Dendritic cell treated with granulocyte-macrophage colony-stimulating factor and Interleukin-4, amounts not matched to agents 40 ng/mL and 50 ng/mL, for 4 days (primary cell): Measurements from ENCODE around the gene TBCK.
"Not testable (repeated sequence)": the region's sequence is repeated elsewhere in the genome, so short reads cannot be mapped to it uniquely, and the experiment has no call there.

Source experiments
- H3K27ac Mint-ChIP-seq: one replicate; pipeline ENCODE4 v1.8.0; 2022; ENCODE audit warnings: mild to moderate bottlenecking, mixed read lengths
- H3K27me3 Mint-ChIP-seq: one replicate; pipeline ENCODE4 v1.8.0; 2022; ENCODE audit warnings: mild to moderate bottlenecking, mixed read lengths
- H3K36me3 Mint-ChIP-seq: one replicate; pipeline ENCODE4 v1.8.0; 2022; ENCODE audit warnings: low read depth, mixed read lengths
- H3K4me1 Mint-ChIP-seq: one replicate; pipeline ENCODE4 v1.8.0; 2022; ENCODE audit warnings: low read depth, mixed read lengths
- H3K4me3 Mint-ChIP-seq: one replicate; pipeline ENCODE4 v1.8.0; 2022; ENCODE audit warnings: mild to moderate bottlenecking, moderate library complexity, mixed read lengths
- H3K9me3 Mint-ChIP-seq: one replicate; pipeline ENCODE4 v1.8.0; 2022; ENCODE audit warnings: mixed read lengths
- intact Hi-C: fragments of 100-400 bp; cut with micrococcal nuclease; formaldehyde crosslinking; loops from one replicate; pipeline ENCODE4 v1.15.0; 2022

The TBCK gene

GRCh38 chr4:106337916-106338315, 21.9 kb upstream of the TBCK start:
- peaks cover 13% of the 10 kb centered on the region for H3K9me3 Mint-ChIP-seq
- H3K27ac Mint-ChIP-seq = no peak overlapping the region
- H3K36me3 Mint-ChIP-seq = peaks cover 88% of the 10 kb centered on the region
- no peaks in the 10 kb centered on the region for H3K27me3 Mint-ChIP-seq
- peaks cover 13% of the 10 kb centered on the region for H3K4me1 Mint-ChIP-seq
- intact Hi-C loops = no loop called here
- no peak overlapping the region for H3K4me3 Mint-ChIP-seq

GRCh38 chr4:106336618-106337017, 20.6 kb upstream of the TBCK start:
- H3K27me3 Mint-ChIP-seq = no peaks in the 10 kb centered on the region
- H3K4me3 Mint-ChIP-seq = no peak overlapping the region
- H3K9me3 Mint-ChIP-seq = peaks cover 13% of the 10 kb centered on the region
- intact Hi-C loops = no loop called here
- H3K36me3 Mint-ChIP-seq = peaks cover 91% of the 10 kb centered on the region
- H3K27ac Mint-ChIP-seq = no peak overlapping the region
- peaks cover 8% of the 10 kb centered on the region for H3K4me1 Mint-ChIP-seq

GRCh38 chr4:106334741-106335470, 18.9 kb upstream of the TBCK start:
- intact Hi-C loops = no loop called here
- no peaks in the 10 kb centered on the region for H3K27me3 Mint-ChIP-seq

GRCh38 chr4:106333186-106333585, 17.2 kb upstream of the TBCK start:
- intact Hi-C loops = no loop called here
- Mint-ChIP-seq H3K27me3 (no peaks in the 10 kb centered on the region), H3K4me3 (no peak overlapping the region), H3K36me3 (peaks cover 80% of the 10 kb centered on the region), H3K4me1 (no peaks in the 10 kb centered on the region), H3K9me3 (peaks cover 13% of the 10 kb centered on the region), H3K27ac (no peak overlapping the region)

More at GRCh38 chr4:106334741-106335470, 18.9 kb upstream of the TBCK start:
- H3K9me3 Mint-ChIP-seq = peaks cover 13% of the 10 kb centered on the region
- peaks cover 86% of the 10 kb centered on the region for H3K36me3 Mint-ChIP-seq
- no peak overlapping the region for H3K4me3 Mint-ChIP-seq
- no peaks in the 10 kb centered on the region for H3K4me1 Mint-ChIP-seq
- H3K27ac Mint-ChIP-seq = no peak overlapping the region

GRCh38 chr4:106329041-106329618, 13.1 kb upstream of the TBCK start:
- Mint-ChIP-seq H3K9me3 (no peaks in the 10 kb centered on the region), H3K27ac (no peak overlapping the region), H3K4me1 (no peaks in the 10 kb centered on the region), H3K27me3 (no peaks in the 10 kb centered on the region), H3K4me3 (no peak overlapping the region), H3K36me3 (peaks cover 72% of the 10 kb centered on the region)
- intact Hi-C loops = loop anchor here (2.0 kb wide), 1 partner anchor 480 kb away; no protein-coding TSS in a partner anchor

- peaks cover 5% of the 10 kb centered on the region for H3K4me1 Mint-ChIP-seq
- no peaks in the 10 kb centered on the region for H3K9me3 Mint-ChIP-seq
- intact Hi-C loops = no loop called here
- no peak overlapping the region for H3K27ac Mint-ChIP-seq
- no peak overlapping the region for H3K4me3 Mint-ChIP-seq
- H3K27me3 Mint-ChIP-seq = no peaks in the 10 kb centered on the region
- peaks cover 58% of the 10 kb centered on the region for H3K36me3 Mint-ChIP-seq
Observed at GRCh38 chr4:106325800-106326199, 9.8 kb upstream of the TBCK start.

GRCh38 chr4:106323119-106323518, 7.1 kb upstream of the TBCK start:
- H3K9me3 Mint-ChIP-seq = no peaks in the 10 kb centered on the region
- peaks cover 46% of the 10 kb centered on the region for H3K36me3 Mint-ChIP-seq
- H3K27me3 Mint-ChIP-seq = no peaks in the 10 kb centered on the region
- intact Hi-C loops = no loop called here
- no peak overlapping the region for H3K27ac Mint-ChIP-seq
- no peak overlapping the region for H3K4me3 Mint-ChIP-seq
- H3K4me1 Mint-ChIP-seq = peaks cover 15% of the 10 kb centered on the region

GRCh38 chr4:106321814-106322213, 5.8 kb upstream of the TBCK start:
- H3K9me3 Mint-ChIP-seq, H3K27ac Mint-ChIP-seq, H3K4me3 Mint-ChIP-seq, intact Hi-C loops, H3K27me3 Mint-ChIP-seq: not testable (repeated sequence)
- peaks cover 32% of the 10 kb centered on the region for H3K36me3 Mint-ChIP-seq
- H3K4me1 Mint-ChIP-seq = peaks cover 15% of the 10 kb centered on the region

GRCh38 chr4:106321168-106321567, 5.2 kb upstream of the TBCK start:
- H3K4me3 Mint-ChIP-seq, H3K27me3 Mint-ChIP-seq, intact Hi-C loops, H3K9me3 Mint-ChIP-seq, H3K27ac Mint-ChIP-seq: not testable (repeated sequence)
- H3K36me3 Mint-ChIP-seq = peaks cover 26% of the 10 kb centered on the region
- peaks cover 15% of the 10 kb centered on the region for H3K4me1 Mint-ChIP-seq

GRCh38 chr4:106320235-106320634, 4.2 kb upstream of the TBCK start:
- Mint-ChIP-seq H3K36me3 (peaks cover 22% of the 10 kb centered on the region), H3K4me3 (no peak overlapping the region), H3K4me1 (peaks cover 15% of the 10 kb centered on the region), H3K9me3 (no peaks in the 10 kb centered on the region), H3K27ac (no peak overlapping the region), H3K27me3 (no peaks in the 10 kb centered on the region)
- intact Hi-C loops = no loop called here

- no peaks in the 10 kb centered on the region for H3K27me3 Mint-ChIP-seq
- H3K4me1 Mint-ChIP-seq = peaks cover 20% of the 10 kb centered on the region
- H3K27ac Mint-ChIP-seq = no peak overlapping the region
- intact Hi-C loops = loop anchor here (5.0 kb wide), 1 partner anchor 611 kb away; the partner anchor contains the start of genes GSTCD and INTS12
- no peak overlapping the region for H3K4me3 Mint-ChIP-seq
- no peaks in the 10 kb centered on the region for H3K9me3 Mint-ChIP-seq
- peaks cover 22% of the 10 kb centered on the region for H3K36me3 Mint-ChIP-seq
Observed at GRCh38 chr4:106318511-106318910, 2.5 kb upstream of the TBCK start.

GRCh38 chr4:106317815-106318214, 1.8 kb upstream of the TBCK start:
- Mint-ChIP-seq H3K4me3 (no peak overlapping the region), H3K9me3 (no peaks in the 10 kb centered on the region), H3K4me1 (peaks cover 20% of the 10 kb centered on the region), H3K27ac (no peak overlapping the region), H3K27me3 (no peaks in the 10 kb centered on the region), H3K36me3 (peaks cover 22% of the 10 kb centered on the region)
- intact Hi-C loops = loop anchor here (5.0 kb wide), 1 partner anchor 611 kb away; the partner anchor contains the start of genes GSTCD and INTS12

- Mint-ChIP-seq H3K9me3 (no peaks in the 10 kb centered on the region), H3K36me3 (peaks cover 18% of the 10 kb centered on the region), H3K27me3 (no peaks in the 10 kb centered on the region), H3K4me3 (no peak overlapping the region), H3K27ac (no peak overlapping the region), H3K4me1 (peaks cover 17% of the 10 kb centered on the region)
- intact Hi-C loops = loop anchor here (5.0 kb wide), 1 partner anchor 610 kb away; the partner anchor contains the start of genes GSTCD and INTS12
Observed at GRCh38 chr4:106316773-106317409, 882 bp upstream of the TBCK start.

GRCh38 chr4:106315476-106315967, 487 bp downstream of the TBCK start:
- H3K27ac Mint-ChIP-seq = no peak overlapping the region
- no peak overlapping the region for H3K4me3 Mint-ChIP-seq
- H3K36me3 Mint-ChIP-seq = peaks cover 4% of the 10 kb centered on the region
- no peaks in the 10 kb centered on the region for H3K9me3 Mint-ChIP-seq
- H3K27me3 Mint-ChIP-seq = no peaks in the 10 kb centered on the region
- peaks cover 16% of the 10 kb centered on the region for H3K4me1 Mint-ChIP-seq
- intact Hi-C loops = loop anchor here (5.0 kb wide), 1 partner anchor 608 kb away; the partner anchor contains the start of genes GSTCD and INTS12
